ENCODE data around the gene IL6. TPM values are rescaled to one million over a fixed set of nuclear protein-coding genes. Genes with fewer than 3 reads are reported as not detected.

IL6 gene
- total and polyA plus RNA-seq, 9 of the 15 experiments (the other 6 are each of a cell fraction or from before 2014, with no cell fraction given), result 0.76 to 2.9 (median 1.5) TPM

DNA sequence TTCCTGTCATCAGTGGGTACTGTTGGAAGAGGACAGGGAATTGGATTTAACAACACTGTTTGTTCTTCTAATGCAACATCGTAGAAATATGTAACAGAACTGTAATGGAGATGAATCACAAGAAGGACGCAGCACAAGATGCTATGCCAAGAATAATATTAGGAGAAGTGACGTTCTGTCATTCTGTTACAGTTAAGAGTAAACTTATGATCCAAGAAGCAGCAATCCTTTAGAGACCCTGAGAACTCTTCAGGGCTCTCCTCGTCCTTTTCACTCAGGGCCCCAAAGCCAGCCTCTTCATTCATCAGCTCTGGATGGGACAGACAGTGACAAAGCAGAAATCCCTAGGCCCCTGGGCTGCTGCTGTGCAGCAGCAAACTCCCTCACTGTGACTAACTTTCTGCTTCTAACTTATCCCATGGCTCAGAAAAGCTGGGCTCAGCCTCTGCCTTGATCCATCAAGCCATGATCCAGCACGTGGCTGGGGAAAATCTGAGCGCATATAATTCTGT lies 8.7 kb upstream of the IL6 start:
- Histone ChIP-seq H2AFZ (ENCODE audit: low read depth, low read length) (peak overlapping the region; percentile 92), H3K27ac (ENCODE audit: extremely low read depth, low read depth, low read length) (peak overlapping the region; percentile 52), H3K9me3 (replicated peaks; ENCODE audit: control insufficient read depth, insufficient read depth, low read depth, low read length) (no peaks in the 10 kb centered on the region), H3K27me3 (ENCODE audit: control insufficient read depth in 2 of 2, insufficient read depth in 2 of 2, low read length in 2 of 2) (no peaks in the 10 kb centered on the region), H3K4me1 (replicated peaks in 1 of 2; ENCODE audit: control insufficient read depth in 2 of 2, insufficient read depth in 2 of 2, low read length in 2 of 2) (peaks cover 3 to 36% of the 10 kb centered on the region in 2 experiments; a peak in 4 of 5 replicates), H4K20me1 (replicated peaks; ENCODE audit: control insufficient read depth, insufficient read depth, low read length) (no peaks in the 10 kb centered on the region), H3K79me2 (ENCODE audit: control insufficient read depth, insufficient read depth, low read length) (no peaks in the 10 kb centered on the region), H3K9ac (ENCODE audit: insufficient read depth in 1 of 2, low read depth in 2 of 2, low read length in 2 of 2) (peak overlapping the region; percentile 0 to 22; a peak in 3 of 4 replicates), H3K4me2 (ENCODE audit: insufficient read depth, low read length) (peak overlapping the region; percentile 67), H3K36me3 (ENCODE audit: control insufficient read depth, insufficient read depth, low read length) (no peaks in the 10 kb centered on the region), H3K4me3 (no peak overlapping the region), H3K9me1 (ENCODE audit: control insufficient read depth, insufficient read depth, low read length) (no peaks in the 10 kb centered on the region)
- DNase-seq (ENCODE audit: extremely low read depth in 1 of 4, low spot score in 3 of 4), result peak in 2 of 4 experiments; percentile 72 to 79
- CTCF ChIA-PET (ENCODE audit: low intra/inter-chr PET ratio), result no interaction called here
- WGBS (ENCODE audit: insufficient coverage, low coverage, missing lambda C conversion rate), result 25% methylated on average over 6 of the region's 6 CpGs
- POLR2A ChIA-PET, result interaction anchor here (0.6 to 2.3 kb wide), 7 partner anchors 9 to 1528 kb away, joined by 3 to 8 read pairs (median 6); partner anchors contain the start of gene IL6
- peak; percentile 91 for ATAC-seq
- intact Hi-C loops (cut with micrococcal nuclease), result no loop called here
- in situ Hi-C loops (cut with MboI), result no loop called here
- no TSS peak for BruUV-seq (replicated peaks)
- FAIRE-seq, result peak; percentile 72
- TF ChIP-seq, protein P1, sequence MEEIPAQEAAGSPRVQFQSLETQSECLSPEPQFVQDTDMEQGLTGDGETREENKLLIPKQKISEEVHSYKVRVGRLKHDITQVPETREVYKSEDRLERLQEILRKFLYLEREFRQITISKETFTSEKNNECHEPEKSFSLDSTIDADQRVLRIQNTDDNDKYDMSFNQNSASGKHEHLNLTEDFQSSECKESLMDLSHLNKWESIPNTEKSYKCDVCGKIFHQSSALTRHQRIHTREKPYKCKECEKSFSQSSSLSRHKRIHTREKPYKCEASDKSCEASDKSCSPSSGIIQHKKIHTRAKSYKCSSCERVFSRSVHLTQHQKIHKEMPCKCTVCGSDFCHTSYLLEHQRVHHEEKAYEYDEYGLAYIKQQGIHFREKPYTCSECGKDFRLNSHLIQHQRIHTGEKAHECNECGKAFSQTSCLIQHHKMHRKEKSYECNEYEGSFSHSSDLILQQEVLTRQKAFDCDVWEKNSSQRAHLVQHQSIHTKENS (CRISPR knock-in tag; IDR thresholded peaks at IDR 0.05), result no peak
- TF ChIP-seq NFE2 (IDR thresholded peaks at IDR 0.05; ENCODE audit: low read depth) (peak; percentile 92), FOXK1 (CRISPR knock-in tag; IDR thresholded peaks at IDR 0.05; ENCODE audit: borderline replicate concordance) (no peak), RBM22 (IDR thresholded peaks at IDR 0.05; ENCODE audit: low read depth, low read length, poor library complexity, severe bottlenecking) (no peak), ARID1B (IDR thresholded peaks at IDR 0.05) (0 out of 2 replicates have a peak, but pooled peaks have one; percentile 27), PHB2 (IDR thresholded peaks at IDR 0.05; ENCODE audit: low read depth) (no peak), ZNF274 (IDR thresholded peaks at IDR 0.05; ENCODE audit: borderline replicate concordance, low read depth, low read length) (no peak), CTBP1 (IDR thresholded peaks at IDR 0.05; ENCODE audit: borderline replicate concordance) (0 out of 2 replicates have a peak, but pooled peaks have one; percentile 30), ZBED1 (IDR thresholded peaks at IDR 0.05) (no peak)
- TF ChIP-seq, protein P2, sequence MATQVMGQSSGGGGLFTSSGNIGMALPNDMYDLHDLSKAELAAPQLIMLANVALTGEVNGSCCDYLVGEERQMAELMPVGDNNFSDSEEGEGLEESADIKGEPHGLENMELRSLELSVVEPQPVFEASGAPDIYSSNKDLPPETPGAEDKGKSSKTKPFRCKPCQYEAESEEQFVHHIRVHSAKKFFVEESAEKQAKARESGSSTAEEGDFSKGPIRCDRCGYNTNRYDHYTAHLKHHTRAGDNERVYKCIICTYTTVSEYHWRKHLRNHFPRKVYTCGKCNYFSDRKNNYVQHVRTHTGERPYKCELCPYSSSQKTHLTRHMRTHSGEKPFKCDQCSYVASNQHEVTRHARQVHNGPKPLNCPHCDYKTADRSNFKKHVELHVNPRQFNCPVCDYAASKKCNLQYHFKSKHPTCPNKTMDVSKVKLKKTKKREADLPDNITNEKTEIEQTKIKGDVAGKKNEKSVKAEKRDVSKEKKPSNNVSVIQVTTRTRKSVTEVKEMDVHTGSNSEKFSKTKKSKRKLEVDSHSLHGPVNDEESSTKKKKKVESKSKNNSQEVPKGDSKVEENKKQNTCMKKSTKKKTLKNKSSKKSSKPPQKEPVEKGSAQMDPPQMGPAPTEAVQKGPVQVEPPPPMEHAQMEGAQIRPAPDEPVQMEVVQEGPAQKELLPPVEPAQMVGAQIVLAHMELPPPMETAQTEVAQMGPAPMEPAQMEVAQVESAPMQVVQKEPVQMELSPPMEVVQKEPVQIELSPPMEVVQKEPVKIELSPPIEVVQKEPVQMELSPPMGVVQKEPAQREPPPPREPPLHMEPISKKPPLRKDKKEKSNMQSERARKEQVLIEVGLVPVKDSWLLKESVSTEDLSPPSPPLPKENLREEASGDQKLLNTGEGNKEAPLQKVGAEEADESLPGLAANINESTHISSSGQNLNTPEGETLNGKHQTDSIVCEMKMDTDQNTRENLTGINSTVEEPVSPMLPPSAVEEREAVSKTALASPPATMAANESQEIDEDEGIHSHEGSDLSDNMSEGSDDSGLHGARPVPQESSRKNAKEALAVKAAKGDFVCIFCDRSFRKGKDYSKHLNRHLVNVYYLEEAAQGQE (IDR thresholded peaks at IDR 0.05; ENCODE audit: borderline replicate concordance), result no peak
- TF ChIP-seq, protein P2 (CRISPR knock-in tag; IDR thresholded peaks at IDR 0.05; ENCODE audit: low read depth), result no peak
- TF ChIP-seq, protein P3, sequence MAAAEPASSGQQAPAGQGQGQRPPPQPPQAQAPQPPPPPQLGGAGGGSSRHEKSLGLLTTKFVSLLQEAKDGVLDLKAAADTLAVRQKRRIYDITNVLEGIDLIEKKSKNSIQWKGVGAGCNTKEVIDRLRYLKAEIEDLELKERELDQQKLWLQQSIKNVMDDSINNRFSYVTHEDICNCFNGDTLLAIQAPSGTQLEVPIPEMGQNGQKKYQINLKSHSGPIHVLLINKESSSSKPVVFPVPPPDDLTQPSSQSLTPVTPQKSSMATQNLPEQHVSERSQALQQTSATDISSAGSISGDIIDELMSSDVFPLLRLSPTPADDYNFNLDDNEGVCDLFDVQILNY (CRISPR knock-in tag; IDR thresholded peaks at IDR 0.05), result no peak
- TF ChIP-seq, protein P4, sequence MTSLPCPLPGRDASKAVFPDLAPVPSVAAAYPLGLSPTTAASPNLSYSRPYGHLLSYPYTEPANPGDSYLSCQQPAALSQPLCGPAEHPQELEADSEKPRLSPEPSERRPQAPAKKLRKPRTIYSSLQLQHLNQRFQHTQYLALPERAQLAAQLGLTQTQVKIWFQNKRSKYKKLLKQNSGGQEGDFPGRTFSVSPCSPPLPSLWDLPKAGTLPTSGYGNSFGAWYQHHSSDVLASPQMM (CRISPR knock-in tag; IDR thresholded peaks at IDR 0.05), result no peak
